ENCODE measurements around the gene IGSF21.

DNA sequence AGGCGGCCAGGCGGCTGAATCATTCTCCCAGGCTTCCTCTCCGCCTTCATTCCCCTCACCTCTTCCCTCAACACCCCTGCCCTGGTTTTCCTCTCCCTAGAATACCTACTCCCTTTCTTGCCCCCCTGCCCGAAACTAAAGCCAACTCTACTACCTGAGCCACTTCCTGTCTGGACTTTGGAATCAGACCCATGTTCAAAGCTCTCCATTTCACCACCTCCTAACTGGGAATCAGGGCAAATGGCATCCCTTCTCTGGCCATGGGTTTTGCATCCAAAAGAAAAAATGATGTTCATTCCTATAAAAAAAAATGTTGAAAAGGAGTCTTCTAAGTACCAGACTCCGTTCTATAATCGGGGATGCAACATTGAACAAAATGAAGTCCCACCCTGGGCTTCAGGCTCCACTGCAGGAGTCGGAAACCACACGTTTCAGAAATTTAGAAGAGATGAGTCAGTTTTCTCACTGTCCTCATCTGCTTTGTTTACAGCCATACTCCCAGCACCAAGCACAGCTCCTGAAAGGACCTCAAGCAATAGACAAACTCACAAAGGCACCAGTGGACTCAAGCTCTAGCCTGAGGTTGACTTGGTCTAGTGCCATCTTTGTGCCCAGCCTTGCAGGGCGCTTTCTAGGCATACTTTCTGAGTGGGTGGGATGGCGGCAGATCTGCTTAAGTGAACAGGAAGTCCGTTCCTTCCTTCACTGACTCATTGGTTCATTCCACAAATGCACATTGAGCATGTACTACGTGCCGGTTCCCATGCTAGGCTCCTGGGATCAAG, 176.2 kb downstream of the IGSF21 start:
- TF ChIP-seq, protein P1, sequence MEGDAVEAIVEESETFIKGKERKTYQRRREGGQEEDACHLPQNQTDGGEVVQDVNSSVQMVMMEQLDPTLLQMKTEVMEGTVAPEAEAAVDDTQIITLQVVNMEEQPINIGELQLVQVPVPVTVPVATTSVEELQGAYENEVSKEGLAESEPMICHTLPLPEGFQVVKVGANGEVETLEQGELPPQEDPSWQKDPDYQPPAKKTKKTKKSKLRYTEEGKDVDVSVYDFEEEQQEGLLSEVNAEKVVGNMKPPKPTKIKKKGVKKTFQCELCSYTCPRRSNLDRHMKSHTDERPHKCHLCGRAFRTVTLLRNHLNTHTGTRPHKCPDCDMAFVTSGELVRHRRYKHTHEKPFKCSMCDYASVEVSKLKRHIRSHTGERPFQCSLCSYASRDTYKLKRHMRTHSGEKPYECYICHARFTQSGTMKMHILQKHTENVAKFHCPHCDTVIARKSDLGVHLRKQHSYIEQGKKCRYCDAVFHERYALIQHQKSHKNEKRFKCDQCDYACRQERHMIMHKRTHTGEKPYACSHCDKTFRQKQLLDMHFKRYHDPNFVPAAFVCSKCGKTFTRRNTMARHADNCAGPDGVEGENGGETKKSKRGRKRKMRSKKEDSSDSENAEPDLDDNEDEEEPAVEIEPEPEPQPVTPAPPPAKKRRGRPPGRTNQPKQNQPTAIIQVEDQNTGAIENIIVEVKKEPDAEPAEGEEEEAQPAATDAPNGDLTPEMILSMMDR (IDR thresholded peaks at IDR 0.05; ENCODE audit: low read depth, low read length, poor library complexity, severe bottlenecking), result no peak
- no peak for TF ChIP-seq EZH2phosphoT487 (IDR thresholded peaks at IDR 0.05; ENCODE audit: borderline replicate concordance, low read length)
